GM18502 (cell line): ENCODE results near the gene F13B.
"Not testable (repeated sequence)": the region's sequence is repeated elsewhere in the genome, so short reads cannot be mapped to it uniquely, and the experiment has no call there.

Source experiments
- ATAC-seq: cut with Tn5 transposase; IDR thresholded peaks from one replicate; pipeline ENCODE4 v1.9.1; 2021; ENCODE audit warnings: mild to moderate bottlenecking; ENCODE audit not compliant: unreplicated experiment, poor library complexity

Gene F13B

GRCh38 chr1:197066719-197067456 lies at the start of gene F13B:
Gene F13B (minus strand): TSS chr1:197067260. CDS start chr1:197067223, 37 bp downstream.
- ATAC-seq = no peak

- ATAC-seq = no peak
These were observed 49.1 kb upstream of the F13B start for GRCh38 chr1:197116156-197116555.

GRCh38 chr1:197106869-197107268 lies 39.8 kb upstream of the F13B start:
- ATAC-seq = no peak

- no peak for ATAC-seq
These were observed 36.2 kb upstream of the F13B start for GRCh38 chr1:197103300-197103699.

- no peak for ATAC-seq
These were observed 34.9 kb upstream of the F13B start for GRCh38 chr1:197101978-197102377.

GRCh38 chr1:197100677-197101076 lies 33.6 kb upstream of the F13B start:
- ATAC-seq = no peak

- no peak for ATAC-seq
These were observed 32.4 kb upstream of the F13B start for GRCh38 chr1:197099444-197099843.

- not testable (repeated sequence) for ATAC-seq
These were observed 29.9 kb upstream of the F13B start for GRCh38 chr1:197096971-197097370.

GRCh38 chr1:197096137-197096536 lies 29.1 kb upstream of the F13B start:
- ATAC-seq = peak; percentile 81

- no peak for ATAC-seq
These were observed 26.3 kb upstream of the F13B start for GRCh38 chr1:197093226-197093885.

GRCh38 chr1:197092491-197093023 lies 25.5 kb upstream of the F13B start:
- ATAC-seq = no peak

GRCh38 chr1:197083474-197083873 lies 16.4 kb upstream of the F13B start:
- ATAC-seq = no peak

- no peak for ATAC-seq
These were observed 14.2 kb upstream of the F13B start for GRCh38 chr1:197081117-197081753.

- ATAC-seq = no peak
These were observed 13.3 kb upstream of the F13B start for GRCh38 chr1:197080323-197080722.

- ATAC-seq = peak; percentile 52
These were observed 9.5 kb upstream of the F13B start for GRCh38 chr1:197076585-197076984.

GRCh38 chr1:197073978-197074377 lies 6.9 kb upstream of the F13B start:
- no peak for ATAC-seq

- no peak for ATAC-seq
These were observed 378 bp upstream of the F13B start for GRCh38 chr1:197067457-197067818.

GRCh38 chr1:197066277-197066676 lies 783 bp downstream of the F13B start:
- ATAC-seq = no peak

GRCh38 chr1:197065559-197065958 lies 1.5 kb downstream of the F13B start:
- ATAC-seq = no peak

GRCh38 chr1:197063212-197063611 lies 3.8 kb downstream of the F13B start:
- ATAC-seq = no peak

GRCh38 chr1:197062692-197063091 lies 4.4 kb downstream of the F13B start:
- peak; percentile 92 for ATAC-seq
